Measurements from ENCODE around the gene PPM1M.
A peak's percentile ranks its signal among the peaks of the same experiment; 100 is the strongest.

The PPM1M gene

DNA sequence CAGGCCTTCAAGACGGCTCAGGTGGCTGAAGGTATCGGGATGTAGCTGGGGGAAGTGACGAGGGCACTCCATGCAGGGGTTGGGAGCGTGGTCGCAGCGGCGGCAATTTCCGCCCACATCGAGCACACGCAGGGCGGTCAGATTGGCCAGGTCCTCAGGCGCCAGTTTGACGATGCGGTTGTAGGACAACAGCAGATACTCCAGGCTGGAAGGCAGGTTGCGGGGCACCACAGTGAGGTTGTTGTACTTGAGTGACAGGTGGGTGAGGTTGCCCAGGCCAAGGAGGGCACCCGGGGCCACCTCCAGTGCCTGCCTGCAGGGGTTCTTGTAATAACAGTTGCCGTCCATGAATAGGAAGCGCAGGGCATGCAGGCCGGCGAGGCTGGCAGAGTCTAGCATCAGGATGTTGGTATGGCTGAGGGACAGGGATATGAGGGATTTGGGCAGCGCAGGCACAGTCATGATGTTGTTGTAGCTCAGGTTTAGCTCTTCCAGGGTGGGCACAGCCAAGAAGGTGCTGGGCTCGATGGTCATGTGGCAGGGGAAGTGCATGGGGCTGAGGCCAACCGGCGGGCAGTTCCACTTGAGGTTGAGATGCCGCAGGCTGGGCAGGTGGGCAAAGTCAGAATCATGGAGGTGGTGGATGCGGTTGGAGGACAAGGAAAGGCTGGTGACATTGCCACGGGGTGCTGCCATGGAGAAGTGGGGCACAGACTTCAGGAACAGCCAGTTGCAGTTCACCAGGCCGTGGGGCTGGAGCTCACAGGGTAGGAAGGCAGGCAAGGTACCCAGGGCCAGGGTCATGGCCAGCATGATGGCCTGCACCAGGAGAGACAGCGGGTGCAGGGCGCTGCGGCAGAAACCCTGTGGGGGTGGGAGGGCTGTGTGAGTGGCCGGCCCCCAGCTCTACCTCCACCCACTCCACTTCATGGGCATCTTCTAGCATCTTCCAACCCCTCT is 21.8 kb upstream of the PPM1M start:
- TF ChIP-seq, protein P1, sequence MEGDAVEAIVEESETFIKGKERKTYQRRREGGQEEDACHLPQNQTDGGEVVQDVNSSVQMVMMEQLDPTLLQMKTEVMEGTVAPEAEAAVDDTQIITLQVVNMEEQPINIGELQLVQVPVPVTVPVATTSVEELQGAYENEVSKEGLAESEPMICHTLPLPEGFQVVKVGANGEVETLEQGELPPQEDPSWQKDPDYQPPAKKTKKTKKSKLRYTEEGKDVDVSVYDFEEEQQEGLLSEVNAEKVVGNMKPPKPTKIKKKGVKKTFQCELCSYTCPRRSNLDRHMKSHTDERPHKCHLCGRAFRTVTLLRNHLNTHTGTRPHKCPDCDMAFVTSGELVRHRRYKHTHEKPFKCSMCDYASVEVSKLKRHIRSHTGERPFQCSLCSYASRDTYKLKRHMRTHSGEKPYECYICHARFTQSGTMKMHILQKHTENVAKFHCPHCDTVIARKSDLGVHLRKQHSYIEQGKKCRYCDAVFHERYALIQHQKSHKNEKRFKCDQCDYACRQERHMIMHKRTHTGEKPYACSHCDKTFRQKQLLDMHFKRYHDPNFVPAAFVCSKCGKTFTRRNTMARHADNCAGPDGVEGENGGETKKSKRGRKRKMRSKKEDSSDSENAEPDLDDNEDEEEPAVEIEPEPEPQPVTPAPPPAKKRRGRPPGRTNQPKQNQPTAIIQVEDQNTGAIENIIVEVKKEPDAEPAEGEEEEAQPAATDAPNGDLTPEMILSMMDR (IDR thresholded peaks at IDR 0.05), result no peak
- Mint-ChIP-seq H3K36me3 (ENCODE audit: low read depth) (no peaks in the 10 kb centered on the region), H3K4me1 (peaks cover 32% of the 10 kb centered on the region), H3K27me3 (ENCODE audit: low read depth, poor library complexity) (peaks cover 3% of the 10 kb centered on the region), H3K9me3 (no peaks in the 10 kb centered on the region), H3K27ac (peak overlapping the region; percentile 64), H3K4me3 (no peak overlapping the region)
- DNase-seq, result no peak

DNA sequence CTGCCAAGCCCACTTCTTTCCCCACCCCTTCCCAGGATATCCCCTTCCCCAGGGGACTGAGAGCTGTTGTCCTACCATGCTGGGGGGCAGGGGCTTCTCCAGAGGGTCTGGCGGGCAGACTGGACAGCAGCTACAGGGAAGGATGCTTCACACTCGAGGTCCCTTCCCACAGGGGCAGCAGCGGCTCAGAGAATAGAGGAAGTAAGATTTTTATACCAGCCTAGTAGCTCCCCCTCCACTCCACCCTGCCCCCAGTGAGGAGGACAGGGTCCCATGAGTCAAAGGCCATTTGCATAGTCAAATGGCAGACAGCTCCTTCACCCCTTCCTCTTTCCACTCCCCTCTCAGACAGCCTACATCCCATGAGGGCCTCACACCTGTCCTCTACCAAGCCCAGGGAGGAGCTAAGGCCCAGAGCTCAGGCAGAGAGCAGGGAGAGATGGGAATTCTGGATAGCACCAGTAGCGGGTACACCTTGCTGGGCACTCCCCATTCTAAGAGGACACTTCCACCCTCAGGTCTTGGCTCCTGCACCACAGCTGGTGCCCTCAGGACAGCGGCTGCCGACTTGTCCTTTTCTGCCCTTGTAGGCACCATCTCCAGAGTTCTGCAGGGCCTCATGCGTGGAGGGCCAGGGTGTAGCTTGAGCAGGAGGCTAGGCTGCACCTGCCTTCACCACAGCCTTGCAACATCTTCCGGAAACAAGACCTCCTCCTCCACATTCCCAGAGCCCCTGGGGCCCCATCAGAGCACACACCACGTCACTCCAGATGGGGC is 19.9 kb upstream of the PPM1M start, which contains the start of gene TLR9:
Gene TLR9 (minus strand): TSS at position 194 of the 777 bp plus-strand sequence. CDS start 116 bp downstream, at position 78.
- H3K27me3 Mint-ChIP-seq (ENCODE audit: low read depth, poor library complexity), result peaks cover 3% of the 10 kb centered on the region

GRCh38 chr3:52226229-52226817 is 19.2 kb upstream of the PPM1M start:
- H3K36me3 Mint-ChIP-seq (ENCODE audit: low read depth), result peaks cover 4% of the 10 kb centered on the region
- peaks cover 3% of the 10 kb centered on the region for H3K27me3 Mint-ChIP-seq (ENCODE audit: low read depth, poor library complexity)
- no peak overlapping the region for H3K4me3 Mint-ChIP-seq
- peaks cover 18% of the 10 kb centered on the region for H3K4me1 Mint-ChIP-seq
- peak overlapping the region; percentile 18 for H3K27ac Mint-ChIP-seq
- H3K9me3 Mint-ChIP-seq, result no peaks in the 10 kb centered on the region
- TF ChIP-seq, protein P1 (IDR thresholded peaks at IDR 0.05), result no peak
- no peak for DNase-seq

More for the DNA sequence above, 19.9 kb upstream of the PPM1M start, which contains the start of gene TLR9:
- no peaks in the 10 kb centered on the region for H3K9me3 Mint-ChIP-seq
- H3K4me1 Mint-ChIP-seq, result peaks cover 19% of the 10 kb centered on the region
- H3K4me3 Mint-ChIP-seq, result no peak within 1 kb of the TSS
- H3K36me3 Mint-ChIP-seq (ENCODE audit: low read depth), result peaks cover 4% of the 10 kb centered on the region
- H3K27ac Mint-ChIP-seq, result no peak within 1 kb of the TSS
- TF ChIP-seq, protein P1 (IDR thresholded peaks at IDR 0.05), result no peak
- no peak for DNase-seq

DNA sequence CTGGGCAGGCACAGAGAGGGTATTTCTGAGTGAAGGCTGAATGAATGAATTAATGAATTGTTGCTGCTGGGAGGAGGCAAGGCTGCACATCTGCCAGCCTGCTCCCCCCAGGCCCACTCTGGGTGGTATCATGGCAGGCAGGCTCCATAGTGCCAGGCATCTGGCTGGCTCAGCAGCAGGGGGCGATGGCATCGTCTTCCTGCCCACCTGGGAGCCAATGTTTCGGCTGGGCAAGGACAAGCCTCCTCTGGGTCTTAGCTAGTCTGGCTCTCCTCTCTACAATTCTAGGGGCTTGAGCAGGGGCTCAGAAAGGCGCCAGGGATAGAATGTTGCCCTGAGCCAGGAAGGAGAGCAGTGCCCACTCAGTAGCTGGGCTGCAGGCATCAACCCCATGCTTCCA is 18.4 kb upstream of the PPM1M start:
- no peaks in the 10 kb centered on the region for H3K9me3 Mint-ChIP-seq
- H3K4me1 Mint-ChIP-seq, result peaks cover 18% of the 10 kb centered on the region
- no peak for DNase-seq
- H3K36me3 Mint-ChIP-seq (ENCODE audit: low read depth), result peaks cover 4% of the 10 kb centered on the region
- TF ChIP-seq, protein P1 (IDR thresholded peaks at IDR 0.05), result no peak
- H3K27ac Mint-ChIP-seq, result no peak overlapping the region
- H3K27me3 Mint-ChIP-seq (ENCODE audit: low read depth, poor library complexity), result peaks cover 3% of the 10 kb centered on the region
- no peak overlapping the region for H3K4me3 Mint-ChIP-seq

DNA sequence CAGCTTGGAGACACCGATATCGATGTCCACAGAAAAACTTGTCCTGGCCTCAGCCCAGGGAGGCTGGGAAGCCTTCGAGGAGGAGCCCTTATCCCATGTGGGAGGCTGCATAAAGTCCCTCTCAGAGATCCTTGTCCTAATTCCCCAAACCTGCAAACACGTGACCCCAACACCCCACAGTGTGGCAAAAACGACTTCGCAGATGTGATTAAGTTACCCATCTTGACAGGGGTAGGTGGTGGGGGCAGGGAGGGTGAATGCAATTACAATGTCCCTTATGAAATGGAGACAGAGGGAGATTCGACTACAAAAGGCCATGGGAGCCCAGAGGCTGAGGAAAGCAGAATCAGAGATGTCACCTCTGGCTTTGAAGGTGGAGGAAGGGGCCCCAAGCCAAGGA is 17.8 kb upstream of the PPM1M start:
- no peak overlapping the region for H3K4me3 Mint-ChIP-seq
- no peak for DNase-seq
- TF ChIP-seq, protein P1 (IDR thresholded peaks at IDR 0.05), result no peak
- peaks cover 4% of the 10 kb centered on the region for H3K36me3 Mint-ChIP-seq (ENCODE audit: low read depth)
- no peaks in the 10 kb centered on the region for H3K9me3 Mint-ChIP-seq
- H3K4me1 Mint-ChIP-seq, result peaks cover 18% of the 10 kb centered on the region
- H3K27me3 Mint-ChIP-seq (ENCODE audit: low read depth, poor library complexity), result peaks cover 3% of the 10 kb centered on the region
- H3K27ac Mint-ChIP-seq, result no peak overlapping the region
